ENCODE results near the gene TOX4.
"Not testable (repeated sequence)": the region's sequence is repeated elsewhere in the genome, so short reads cannot be mapped to it uniquely, and the experiment has no call there.

Gene TOX4

GRCh38 chr14:21536418-21537089, 59.6 kb downstream of the TOX4 start:
- no peak for DNase-seq

DNA sequence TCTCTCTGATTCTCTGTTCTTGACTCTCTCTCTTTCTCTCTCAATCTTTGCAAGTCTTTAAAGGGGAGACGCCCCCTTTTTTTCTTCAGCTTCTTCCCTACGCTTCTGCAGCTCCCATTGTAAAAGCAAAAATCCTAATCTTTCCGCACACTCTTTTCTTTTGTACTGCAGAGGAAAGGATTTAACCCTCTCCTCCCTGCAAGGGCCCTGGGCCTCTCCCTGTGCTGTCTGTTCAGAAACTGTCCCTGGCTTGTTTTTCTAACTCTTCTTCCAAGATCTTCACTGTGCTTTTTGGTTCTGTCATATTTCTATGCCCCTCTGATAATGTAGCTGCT, 60.1 kb downstream of the TOX4 start:
- no peak for DNase-seq

DNA sequence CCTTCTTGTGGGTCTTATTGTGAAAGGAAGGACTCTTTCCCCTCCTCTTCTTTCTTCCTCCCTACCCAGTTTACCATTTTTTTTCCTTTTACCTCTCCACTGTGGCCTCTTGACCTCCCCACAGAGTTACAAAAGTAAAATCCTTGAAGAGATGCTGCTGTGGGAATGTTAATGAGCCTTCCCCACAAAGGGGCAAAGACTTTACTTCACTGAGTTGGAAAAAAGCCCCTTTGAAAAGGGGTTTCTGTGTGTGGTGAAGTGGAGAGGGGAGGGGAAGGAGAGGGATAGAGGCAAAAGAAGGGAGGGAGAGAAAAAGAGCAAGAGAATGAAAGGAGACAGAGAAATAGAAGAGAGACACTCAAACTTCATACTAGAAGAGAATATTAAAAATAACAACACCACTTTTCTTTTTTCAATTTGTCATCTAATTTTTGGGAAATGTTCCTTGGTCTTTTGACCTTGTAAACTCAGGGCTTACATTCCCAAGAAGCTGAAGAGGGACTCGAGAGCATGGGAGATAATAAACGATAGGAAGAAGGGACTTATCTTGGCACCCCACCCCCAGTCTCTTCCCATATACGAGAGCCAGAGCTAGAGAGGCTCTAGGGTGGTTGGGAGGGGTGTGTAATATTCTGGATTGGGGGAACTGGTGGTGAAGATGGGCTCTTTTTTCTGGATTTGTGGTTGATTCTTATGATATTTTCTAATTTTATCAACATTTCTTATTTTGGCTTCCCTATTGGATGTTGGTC, 62.4 kb downstream of the TOX4 start:
- DNase-seq = no peak

- no peak for DNase-seq
Observed at GRCh38 chr14:21541413-21542074, 64.5 kb downstream of the TOX4 start.

DNA sequence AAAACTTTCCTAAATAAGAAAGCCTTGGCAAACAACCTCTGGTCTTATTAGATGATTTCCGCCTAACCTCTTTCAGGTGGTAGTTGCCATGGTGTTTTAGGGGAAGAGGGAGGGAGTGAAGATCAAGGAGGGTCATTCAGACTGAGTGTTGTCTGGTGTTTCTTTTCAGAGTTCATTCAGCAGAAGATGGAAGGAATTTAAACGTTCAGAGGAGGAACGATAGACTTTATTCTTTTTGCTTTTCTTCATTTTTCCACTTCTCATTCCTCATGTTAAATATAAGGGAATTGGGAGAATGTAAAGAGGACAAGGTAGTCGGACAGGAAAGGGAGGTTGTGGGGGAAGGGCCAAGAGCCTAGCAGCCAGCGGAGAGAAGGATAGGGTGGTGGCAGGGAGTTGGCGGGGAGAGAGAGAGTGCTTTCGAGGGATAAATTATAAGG, 66.5 kb downstream of the TOX4 start:
- no peak for DNase-seq

DNA sequence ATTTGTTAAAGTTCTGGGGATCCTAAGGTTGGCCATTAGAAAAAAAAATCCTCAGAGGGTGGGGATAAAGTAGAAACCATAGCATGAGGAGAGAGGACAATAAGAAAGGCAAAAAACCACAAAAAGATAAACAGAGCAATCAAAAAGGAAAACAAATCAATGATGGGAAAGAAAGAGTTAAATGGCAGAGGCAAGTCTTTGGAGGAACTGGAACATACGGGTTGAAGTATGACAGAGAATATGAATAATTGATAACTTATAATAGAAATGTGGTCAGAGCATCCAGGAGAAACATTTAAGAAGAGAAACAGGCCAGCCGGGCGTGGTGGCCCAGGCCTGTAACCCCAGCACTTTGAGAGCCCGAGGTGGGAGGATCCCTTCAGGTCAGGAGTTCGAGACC, 67.0 kb downstream of the TOX4 start:
- DNase-seq = no peak

DNA sequence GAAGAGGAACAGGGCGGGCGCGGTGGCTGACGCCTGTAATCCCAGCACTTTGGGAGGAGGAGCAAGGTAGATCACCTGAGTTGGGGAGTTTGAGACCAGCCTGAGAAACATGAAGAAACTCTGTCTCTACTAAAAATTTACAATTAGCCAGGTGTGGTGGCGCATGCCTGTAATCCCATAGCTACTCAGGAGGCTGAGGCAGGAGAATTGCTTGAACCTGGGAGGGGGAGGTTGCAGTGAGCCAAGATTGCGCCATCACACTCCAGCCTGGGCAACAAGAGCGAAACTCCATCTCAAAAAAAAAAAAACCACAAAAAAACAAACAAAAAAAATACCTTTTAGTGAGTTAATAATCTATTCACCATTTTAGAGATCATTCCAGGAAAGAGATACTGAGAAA, 67.6 kb downstream of the TOX4 start:
- DNase-seq = not testable (repeated sequence)
